Peyer's patch (tissue), 4 donors: ENCODE results near the gene SLC49A4.

ENCODE experiments used
- POLR2A ChIP-seq, 2 donors: fragments of 450-650 bp; IDR thresholded peaks; one replicate each; pipeline ENCODE4 v1.5.1; 2017; ENCODE audit warnings: antibody characterized with exemption in 2 of 2, mild to moderate bottlenecking in 2 of 2, moderate library complexity in 2 of 2
- TF ChIP-seq, protein P1 (sequence below), 6 experiments: fragments of 450-650 bp in 4 of 6; fragments of 200-600 bp in 2 of 6; sonication (generic) in 1 of 6; IDR thresholded peaks; one replicate each; pipeline ENCODE4 v1.5.1; 2017 to 2019; ENCODE audit warnings: antibody characterized with exemption in 6 of 6, mild to moderate bottlenecking in 3 of 6, moderate library complexity in 1 of 6

DNA sequence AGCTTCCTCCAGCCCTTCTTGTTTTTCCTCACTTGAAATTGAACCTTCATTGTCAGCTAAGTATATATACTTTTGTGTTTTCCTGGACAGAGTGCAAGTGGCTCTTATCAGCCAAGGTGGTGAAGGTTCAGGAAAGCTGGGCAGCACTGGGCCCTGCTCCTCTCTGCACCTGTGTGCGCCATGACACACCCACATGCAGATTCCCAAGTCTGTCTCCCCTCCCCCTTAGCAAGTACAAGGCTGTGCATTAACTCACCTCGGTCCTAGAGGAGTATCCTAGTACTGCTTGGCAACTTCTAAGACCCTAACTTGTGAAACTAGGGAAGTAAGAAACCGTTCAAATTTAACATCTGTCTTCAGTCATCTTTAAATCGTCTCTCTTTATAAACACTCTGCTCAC lies 85.8 kb downstream of the SLC49A4 start:
- TF ChIP-seq, protein P1, sequence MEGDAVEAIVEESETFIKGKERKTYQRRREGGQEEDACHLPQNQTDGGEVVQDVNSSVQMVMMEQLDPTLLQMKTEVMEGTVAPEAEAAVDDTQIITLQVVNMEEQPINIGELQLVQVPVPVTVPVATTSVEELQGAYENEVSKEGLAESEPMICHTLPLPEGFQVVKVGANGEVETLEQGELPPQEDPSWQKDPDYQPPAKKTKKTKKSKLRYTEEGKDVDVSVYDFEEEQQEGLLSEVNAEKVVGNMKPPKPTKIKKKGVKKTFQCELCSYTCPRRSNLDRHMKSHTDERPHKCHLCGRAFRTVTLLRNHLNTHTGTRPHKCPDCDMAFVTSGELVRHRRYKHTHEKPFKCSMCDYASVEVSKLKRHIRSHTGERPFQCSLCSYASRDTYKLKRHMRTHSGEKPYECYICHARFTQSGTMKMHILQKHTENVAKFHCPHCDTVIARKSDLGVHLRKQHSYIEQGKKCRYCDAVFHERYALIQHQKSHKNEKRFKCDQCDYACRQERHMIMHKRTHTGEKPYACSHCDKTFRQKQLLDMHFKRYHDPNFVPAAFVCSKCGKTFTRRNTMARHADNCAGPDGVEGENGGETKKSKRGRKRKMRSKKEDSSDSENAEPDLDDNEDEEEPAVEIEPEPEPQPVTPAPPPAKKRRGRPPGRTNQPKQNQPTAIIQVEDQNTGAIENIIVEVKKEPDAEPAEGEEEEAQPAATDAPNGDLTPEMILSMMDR (IDR thresholded peaks at IDR 0.05), result peak in 2 of 6 experiments; percentile 39 to 49
- TF ChIP-seq POLR2A (IDR thresholded peaks at IDR 0.05), result no peak
